ENCODE data around the gene PHPT1. TPM values are rescaled to one million over a fixed set of nuclear protein-coding genes. Genes with fewer than 3 reads are reported as not detected.
A peak's percentile ranks its signal among the peaks of the same experiment; 100 is the strongest.
"Not testable (repeated sequence)": the region's sequence is repeated elsewhere in the genome, so short reads cannot be mapped to it uniquely, and the experiment has no call there.

Gene PHPT1
- polyA plus RNA-seq (2014; cell fraction: cytosol; rRNA removed), result 83.9 and 129 TPM in 2 replicates
- 114 and 184 TPM in 2 replicates for polyA plus RNA-seq (2014; cell fraction: nucleus; rRNA removed)

DNA sequence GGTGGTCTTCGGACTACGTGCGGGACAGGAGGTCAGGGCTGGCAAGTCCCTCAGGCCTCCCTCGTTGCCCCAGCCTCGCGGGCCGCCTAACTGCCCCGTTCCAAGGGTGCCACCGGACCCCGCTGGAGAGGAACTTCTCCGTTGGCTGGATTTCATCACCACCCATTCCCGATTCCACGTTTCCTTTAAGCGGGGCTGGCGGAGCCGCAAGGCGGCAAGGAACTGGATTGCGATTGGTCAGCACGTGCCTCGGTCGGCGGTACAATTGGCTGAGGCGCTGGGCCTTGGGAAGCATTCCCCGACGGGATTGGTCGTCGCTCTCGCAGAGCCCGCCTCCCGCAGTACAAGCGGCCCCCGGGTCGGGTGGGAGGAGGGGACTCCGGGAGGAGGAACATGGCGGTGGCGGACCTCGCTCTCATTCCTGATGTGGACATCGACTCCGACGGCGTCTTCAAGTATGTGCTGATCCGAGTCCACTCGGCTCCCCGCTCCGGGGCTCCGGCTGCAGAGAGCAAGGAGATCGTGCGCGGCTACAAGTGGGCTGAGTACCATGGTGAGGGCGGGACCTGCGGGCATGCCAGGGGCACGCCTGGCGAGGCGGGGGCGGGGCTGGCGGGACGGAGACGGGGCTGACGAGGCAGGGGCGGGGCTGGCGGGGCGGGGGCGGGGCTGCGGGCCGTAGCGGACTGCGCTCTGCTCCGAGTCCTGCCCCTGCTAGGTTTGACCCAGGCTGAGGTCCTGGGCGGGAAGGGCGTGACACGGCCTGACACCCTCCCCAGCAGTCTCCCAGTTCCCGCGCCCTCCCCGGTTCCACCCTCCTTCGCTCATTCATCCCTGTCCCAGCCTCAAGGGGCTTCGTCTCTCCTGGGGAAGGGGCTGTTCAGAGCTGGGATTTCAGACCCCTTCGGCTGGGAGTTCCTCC is at the start of gene PHPT1:
Gene PHPT1 (plus strand): TSS at position 372 of the 922 bp plus-strand sequence. CDS start 22 bp downstream, at position 394.
- peak; percentile 99 for DNase-seq (ENCODE audit: low spot score)

- peak; percentile 85 for DNase-seq (ENCODE audit: low spot score)
These were observed 49.2 kb upstream of the PHPT1 start for GRCh38 chr9:136799854-136800657.

DNA sequence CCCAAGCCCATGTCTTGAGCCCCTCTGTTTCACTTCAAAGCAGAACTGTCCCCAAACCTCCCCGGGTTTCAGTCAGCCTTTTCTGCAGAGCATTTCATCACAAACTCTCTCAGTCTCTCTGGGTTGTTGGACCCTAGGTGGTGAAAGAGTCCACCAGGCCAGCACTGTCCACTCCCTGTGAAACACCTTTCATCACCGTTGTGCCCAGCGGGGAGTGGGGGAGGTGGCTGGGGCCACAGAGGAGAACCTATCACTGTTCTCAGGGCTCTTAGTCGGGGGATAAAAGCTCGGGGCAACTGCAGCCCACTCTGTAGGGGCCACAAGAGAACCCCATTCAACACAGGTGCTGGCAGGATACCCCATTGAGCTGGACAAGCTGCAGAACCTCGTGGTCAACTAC is 46.9 kb upstream of the PHPT1 start:
- no peak for DNase-seq (ENCODE audit: low spot score)

DNA sequence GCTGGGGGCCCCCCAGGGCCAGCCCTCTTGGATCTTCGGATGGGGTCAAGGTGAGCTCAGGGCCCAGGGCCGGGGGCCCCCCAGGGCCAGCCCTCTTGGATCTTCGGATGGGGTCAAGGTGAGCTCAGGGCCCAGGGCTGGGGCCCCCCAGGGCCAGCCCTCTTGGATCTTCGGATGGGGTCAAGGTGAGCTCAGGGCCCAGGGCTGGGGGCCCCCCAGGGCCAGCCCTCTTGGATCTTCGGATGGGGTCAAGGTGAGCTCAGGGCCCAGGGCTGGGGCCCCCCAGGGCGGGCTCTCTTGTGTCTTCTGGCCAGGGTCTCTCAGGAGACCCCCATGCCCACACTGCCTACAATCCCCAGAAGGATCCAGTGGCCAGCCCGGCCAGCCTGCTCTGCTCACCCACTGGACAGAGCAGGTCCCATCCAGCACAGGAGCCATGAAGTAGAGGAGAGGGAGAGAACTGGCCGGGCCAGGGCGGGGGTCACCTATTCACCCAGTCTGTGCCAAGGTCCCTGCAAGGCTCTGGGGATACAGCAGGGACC is 46.1 kb upstream of the PHPT1 start:
- not testable (repeated sequence) for DNase-seq (ENCODE audit: low spot score)

GRCh38 chr9:136803551-136804508 is 45.4 kb upstream of the PHPT1 start:
- no peak for DNase-seq (ENCODE audit: low spot score)

- no peak for DNase-seq (ENCODE audit: low spot score)
These were observed 44.6 kb upstream of the PHPT1 start for GRCh38 chr9:136804509-136805206.

- DNase-seq (ENCODE audit: low spot score), result no peak
These were observed 43.9 kb upstream of the PHPT1 start for GRCh38 chr9:136805207-136805740.

DNA sequence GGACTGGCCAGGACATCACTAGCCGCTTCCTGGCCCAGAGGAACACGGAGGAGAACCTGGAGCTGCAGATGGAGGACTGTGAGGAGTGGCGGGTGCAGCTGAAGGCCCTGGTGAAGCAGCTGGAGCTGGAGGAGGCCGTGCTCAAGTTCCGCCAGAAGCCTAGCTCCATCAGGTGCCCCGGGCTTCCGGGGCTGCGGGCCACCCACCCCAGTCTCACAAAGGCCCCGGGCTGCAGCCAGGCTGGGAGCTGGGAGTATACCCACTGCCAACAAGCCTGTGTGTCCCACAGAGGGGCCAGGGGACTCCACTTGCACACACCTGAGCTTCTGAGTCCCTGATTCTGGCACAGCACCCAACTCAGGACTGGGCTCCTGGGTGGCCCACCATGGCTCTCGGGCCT is 43.1 kb upstream of the PHPT1 start:
- no peak for DNase-seq (ENCODE audit: low spot score)

DNA sequence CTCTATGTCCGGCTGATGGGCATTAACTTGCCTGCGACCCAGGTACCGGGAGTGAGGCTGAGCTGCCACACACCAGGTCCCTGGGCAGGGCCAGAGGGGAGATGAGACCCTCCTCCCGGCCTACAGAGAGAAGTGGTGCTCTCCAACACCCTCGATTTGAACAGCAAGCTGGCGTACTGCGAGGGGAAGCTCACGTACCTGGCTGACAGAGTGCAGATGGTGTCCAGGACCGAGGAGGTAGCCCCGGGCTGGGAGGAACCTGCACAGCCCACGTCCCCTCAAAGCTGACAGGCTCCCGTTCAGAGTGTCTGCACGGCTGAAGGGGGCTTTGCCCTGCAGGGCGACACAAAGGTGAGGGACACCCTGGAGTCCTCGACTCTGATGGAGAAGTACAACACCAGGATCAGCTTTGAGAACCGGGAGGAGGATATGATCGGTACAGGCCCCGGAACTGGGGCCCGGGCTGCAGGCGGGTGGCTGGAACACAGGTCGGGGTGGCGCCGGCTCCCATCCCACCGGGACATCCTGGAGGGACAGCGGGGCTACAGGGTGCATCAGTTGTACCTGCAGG is 42.5 kb upstream of the PHPT1 start:
- DNase-seq (ENCODE audit: low spot score), result no peak

DNA sequence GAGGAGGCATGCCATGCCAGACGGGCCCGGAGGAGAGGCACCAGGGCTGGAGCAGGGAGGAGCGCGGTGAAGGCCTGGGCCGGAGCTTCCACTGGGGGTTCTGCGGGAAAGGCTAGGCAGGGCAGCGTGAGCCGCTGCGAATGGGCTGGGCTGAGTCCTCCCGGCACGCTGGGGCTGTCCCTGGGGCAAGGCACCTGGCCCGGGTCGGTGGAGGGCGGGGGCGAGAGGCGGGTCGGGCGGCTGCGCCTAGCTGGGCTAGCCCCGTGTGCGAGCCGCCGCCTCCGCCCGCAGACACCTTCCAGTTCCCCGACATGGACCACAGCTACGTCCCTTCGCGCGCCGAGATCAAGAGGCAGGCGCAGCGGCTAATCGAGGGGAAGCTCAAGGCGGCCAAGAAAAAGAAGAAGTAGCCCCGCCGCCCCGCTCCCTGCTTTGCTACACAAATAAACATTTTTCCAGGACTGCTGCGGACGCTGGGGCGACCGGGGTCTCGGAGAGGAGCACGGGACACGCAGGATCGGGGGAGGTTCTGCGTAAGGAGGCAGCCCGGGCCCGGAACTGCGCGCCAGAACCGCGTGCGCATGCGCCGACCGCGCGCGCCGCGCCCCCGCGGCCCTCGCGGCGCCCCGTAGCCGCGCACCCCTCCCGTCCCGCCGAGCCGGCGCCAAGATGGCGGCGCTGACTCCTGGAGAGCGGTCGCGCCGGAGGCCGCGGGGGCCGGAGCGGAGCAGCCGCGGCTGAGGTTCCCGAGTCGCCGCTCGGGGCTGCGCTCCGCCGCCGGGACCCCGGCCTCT is 41.7 kb upstream of the PHPT1 start, which contains the start of gene RABL6:
Gene RABL6 (plus strand): TSS at position 668 of the 794 bp plus-strand sequence. CDS start 249 bp downstream, outside the sequence.
- peak; percentile 65 for DNase-seq (ENCODE audit: low spot score)

DNA sequence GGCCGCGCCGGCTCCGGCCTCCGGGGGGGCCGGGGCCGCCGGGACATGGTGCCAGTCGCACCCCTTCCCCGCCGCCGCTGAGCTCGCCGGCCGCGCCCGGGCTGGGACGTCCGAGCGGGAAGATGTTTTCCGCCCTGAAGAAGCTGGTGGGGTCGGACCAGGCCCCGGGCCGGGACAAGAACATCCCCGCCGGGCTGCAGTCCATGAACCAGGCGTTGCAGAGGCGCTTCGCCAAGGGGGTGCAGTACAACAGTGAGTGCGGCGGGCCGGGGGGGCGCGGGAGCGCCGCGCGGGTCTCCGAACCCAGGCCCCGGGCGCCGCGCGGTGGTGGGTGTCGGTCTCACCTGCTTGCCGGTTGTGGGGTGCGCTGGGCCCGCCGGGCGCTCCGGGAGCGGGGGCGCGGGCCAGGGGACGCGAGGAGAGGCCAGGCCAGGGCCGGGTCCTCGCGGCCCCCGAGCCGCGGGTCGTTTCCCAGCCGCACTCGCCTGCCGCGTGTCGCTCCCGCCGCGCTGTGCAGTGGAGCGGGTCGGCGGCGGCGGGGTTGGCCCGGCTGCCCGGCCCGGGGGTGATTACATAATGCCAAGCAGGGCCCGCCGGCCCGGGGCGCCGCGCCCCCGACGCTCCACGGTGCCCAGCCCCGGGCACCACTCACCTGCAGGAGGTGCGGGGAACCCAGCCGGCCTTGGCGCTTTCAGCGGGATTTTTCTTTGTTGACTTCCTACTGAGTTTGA is 41.0 kb upstream of the PHPT1 start:
- DNase-seq (ENCODE audit: low spot score), result no peak

DNA sequence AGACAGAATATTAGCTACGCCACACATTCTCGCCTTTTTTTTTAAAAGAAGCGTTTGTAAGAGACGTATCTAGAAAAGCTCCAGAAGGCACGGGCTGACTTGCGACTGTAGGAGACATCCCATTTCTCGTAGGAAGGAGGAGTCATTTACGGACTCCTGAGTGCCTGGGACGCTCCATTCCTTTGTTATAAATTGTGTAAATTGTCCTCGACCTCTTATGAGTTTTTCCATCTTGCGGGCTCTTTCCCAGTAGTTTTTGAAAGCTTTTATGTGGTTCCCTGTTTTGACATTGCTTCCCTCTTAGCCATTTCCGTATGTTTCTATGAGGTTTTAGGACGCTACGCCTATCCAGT is 40.4 kb upstream of the PHPT1 start:
- no peak for DNase-seq (ENCODE audit: low spot score)

DNA sequence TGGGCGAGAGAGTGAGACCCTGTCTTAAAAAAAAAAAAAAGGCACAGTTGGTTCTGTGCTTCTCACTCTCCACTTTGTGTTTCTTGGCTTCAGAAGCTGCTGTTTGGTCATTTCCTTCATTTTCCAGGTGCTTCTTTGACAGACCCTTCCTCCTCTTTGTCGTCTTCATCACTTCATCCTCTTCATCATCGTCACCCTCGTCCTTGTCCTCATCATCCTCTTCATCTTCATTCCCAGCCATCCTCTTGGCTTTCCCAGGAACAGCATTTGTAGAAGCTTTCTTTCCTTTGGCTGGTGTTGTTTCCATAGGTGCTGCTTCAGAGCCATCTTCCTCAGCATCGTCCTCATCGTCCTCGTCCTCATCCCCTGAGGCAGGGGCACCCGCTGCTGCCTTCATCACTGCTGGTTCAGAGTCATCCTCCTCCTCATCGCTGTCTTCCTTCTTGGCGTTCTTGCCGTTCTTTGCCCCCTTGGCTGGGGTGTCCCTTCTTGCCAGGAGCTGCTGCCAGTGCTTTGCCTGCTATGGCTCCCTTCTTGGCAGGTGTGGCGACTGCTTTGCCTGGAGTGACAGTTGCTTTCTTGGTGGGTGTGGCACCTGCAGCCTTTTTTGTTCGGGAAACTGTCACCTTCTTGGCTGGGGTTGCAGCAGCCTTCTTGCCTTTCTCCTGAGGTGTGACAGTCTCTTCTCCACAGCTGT is 34.3 kb upstream of the PHPT1 start:
- no peak for DNase-seq (ENCODE audit: low spot score)

GRCh38 chr9:136815422-136815782 is 33.8 kb upstream of the PHPT1 start:
- DNase-seq (ENCODE audit: low spot score), result no peak

DNA sequence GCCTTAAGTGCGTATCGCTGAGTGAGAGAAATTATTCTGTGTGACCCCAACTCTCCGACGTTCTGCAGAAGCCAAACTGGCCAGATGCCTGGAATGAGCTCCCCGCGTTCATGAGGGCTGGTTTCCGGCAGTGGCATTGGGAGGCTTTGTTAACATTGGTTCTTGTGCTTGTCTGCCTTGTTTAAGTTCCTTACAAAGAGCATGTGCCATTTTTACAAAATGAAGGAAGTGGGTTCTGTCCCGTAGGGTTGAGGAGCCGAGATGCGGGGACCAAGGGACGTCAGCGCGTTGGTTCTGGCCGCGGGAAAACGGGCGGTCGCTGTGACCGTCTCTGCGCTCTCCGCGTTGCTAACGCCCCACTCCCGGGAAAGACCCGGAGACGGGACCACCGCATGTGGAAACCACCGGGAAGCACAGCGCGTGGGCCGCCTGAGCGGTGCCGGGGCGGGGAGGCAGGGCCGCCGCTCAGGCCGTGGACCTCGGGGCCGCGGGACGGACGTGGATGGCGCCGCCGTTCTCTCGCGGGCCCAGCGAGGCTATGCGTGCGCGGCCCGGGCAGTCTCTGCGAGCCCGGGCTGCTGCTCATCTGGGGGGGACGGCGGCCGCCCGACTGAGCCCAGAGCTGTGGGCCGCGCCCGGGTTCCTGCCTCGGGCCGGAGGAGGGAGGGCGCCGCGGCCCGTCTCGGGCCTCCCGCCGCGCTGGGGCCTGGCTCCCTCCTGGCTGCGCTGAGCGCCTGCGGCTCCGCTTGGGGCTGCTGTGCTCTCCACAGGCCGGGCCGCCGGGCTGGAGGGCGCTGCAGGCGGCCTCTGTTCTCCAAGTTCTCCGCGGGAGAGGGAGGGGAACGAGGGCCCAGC is 28.0 kb upstream of the PHPT1 start:
- DNase-seq (ENCODE audit: low spot score), result no peak

DNA sequence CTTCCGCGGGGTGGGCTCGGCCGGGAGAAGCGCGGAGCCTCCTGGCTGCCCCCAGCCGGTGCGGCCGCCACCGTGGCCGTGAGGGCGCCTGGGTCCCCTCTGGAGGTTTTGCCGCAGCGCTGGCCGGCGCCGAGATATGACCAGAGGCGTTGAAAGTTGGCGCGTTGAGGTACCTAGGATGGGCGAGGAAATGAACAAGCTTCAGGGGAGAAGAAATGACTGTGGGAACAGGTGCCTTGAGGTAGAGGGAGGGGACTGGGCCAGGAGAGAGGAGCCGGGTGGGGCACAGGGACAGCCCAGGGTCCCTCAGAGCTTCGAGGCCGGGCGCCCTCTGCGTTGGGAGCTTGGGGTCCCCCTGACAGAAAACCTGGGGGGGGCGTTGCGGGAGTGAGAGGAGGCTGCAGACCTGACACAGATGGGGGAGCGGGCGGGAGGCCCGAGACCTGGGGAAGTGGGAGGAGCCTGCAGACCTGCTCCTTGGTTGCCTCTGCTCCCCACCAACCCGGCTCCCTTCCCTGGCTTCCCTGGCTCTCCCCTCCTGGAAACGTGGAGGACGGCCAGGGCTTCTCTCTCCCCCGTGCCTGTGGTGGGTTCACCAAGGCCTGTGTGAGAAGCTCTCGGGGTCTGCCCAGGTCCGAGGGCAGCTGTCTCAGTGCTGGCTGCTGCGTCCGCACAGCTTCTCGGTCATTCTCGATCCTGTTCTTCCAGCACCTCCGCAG is 27.2 kb upstream of the PHPT1 start:
- DNase-seq (ENCODE audit: low spot score), result no peak
